GM23338 (cell line): ENCODE measurements around the gene PLXNA2. TPM values are rescaled to one million over a fixed set of nuclear protein-coding genes. Genes with fewer than 3 reads are reported as not detected.

Source experiments
- CTCF ChIP-seq, 2 experiments: fragments of 200-600 bp in 1 of 2; sonication (generic) in 1 of 2; conservative IDR thresholded peaks; 2 replicates each; pipeline versions ENCODE4 v1.5.1 to v1.6.1; 2016 to 2017; ENCODE audit warnings: antibody characterized with exemption in 2 of 2, low read depth in 2 of 2, mild to moderate bottlenecking in 2 of 2, moderate library complexity in 1 of 2
- EZH2 ChIP-seq: fragments of 200-600 bp; sonication (generic); IDR thresholded peaks from one replicate; pipeline ENCODE4 v1.8.0; 2017; ENCODE audit warnings: antibody characterized with exemption, mild to moderate bottlenecking, low read depth; ENCODE audit not compliant: unreplicated experiment
- EZH2phosphoT487 ChIP-seq: fragments of 200-600 bp; sonication (generic); IDR thresholded peaks from one replicate; pipeline ENCODE4 v1.8.1; 2018; ENCODE audit warnings: antibody characterized with exemption; ENCODE audit not compliant: unreplicated experiment
- JUNB ChIP-seq: IDR thresholded peaks from one replicate; pipeline ENCODE4 v1.6.1; 2016; ENCODE audit warnings: antibody characterized with exemption; ENCODE audit not compliant: unreplicated experiment
- POLR2AphosphoS5 ChIP-seq: IDR thresholded peaks from 2 replicates; pipeline ENCODE4 v1.6.1; 2016; ENCODE audit warnings: antibody characterized with exemption, low read depth
- STAT1 ChIP-seq: IDR thresholded peaks from one replicate; pipeline ENCODE4 v1.6.1; 2016; ENCODE audit warnings: antibody characterized with exemption; ENCODE audit not compliant: unreplicated experiment
- ZNF462 ChIP-seq: fragments of 250-450 bp; sonication (Bioruptor Pico); IDR thresholded peaks from 2 replicates; pipeline ENCODE4 v1.5.0; 2020; ENCODE audit warnings: mild to moderate bottlenecking, moderate library complexity
- polyA plus RNA-seq: library from polyadenylated mRNA; unstranded; fragments of >200 nt; fragmentation: Nextera tagmentation; extraction: Ambion mirVana; gene quantifications from 2 replicates; pipeline ENCODE4 v1.2.1, GENCODE V29; 2016
- total RNA-seq: library from RNA; depleted of rRNA; stranded (reverse); fragments of >200 nt; shearing (Covaris generic); gene quantifications from 2 replicates; pipeline ENCODE4 v1.2.3, GENCODE V29; 2014

PLXNA2 gene
- total and polyA plus RNA-seq, 2 experiments from 2014 or later = 0.40 to 1.8 TPM

- no peak for TF ChIP-seq CTCF (conservative IDR thresholded peaks at IDR 0.05; ENCODE audit: low read depth in 2 of 2)
- no peak for TF ChIP-seq STAT1
- no peak for TF ChIP-seq EZH2
- TF ChIP-seq POLR2AphosphoS5 = no peak
- no peak for TF ChIP-seq EZH2phosphoT487
- TF ChIP-seq ZNF462 (CRISPR knock-in tag) = no peak
- TF ChIP-seq JUNB = no peak
Observed at GRCh38 chr1:208252836-208253576, 8.8 kb upstream of the PLXNA2 start (continued).
